ENCODE data around the gene ZNF423. TPM values are rescaled to one million over a fixed set of nuclear protein-coding genes. Genes with fewer than 3 reads are reported as not detected.

The ZNF423 gene
- total RNA-seq, 1 experiment from 2014 or later: 0.49 TPM

- no peaks in the 10 kb centered on the region for H3K36me3 ChIP-seq (ENCODE audit: control insufficient read depth, insufficient read depth, low read length)
- H3K9me3 ChIP-seq (ENCODE audit: control insufficient read depth, insufficient read depth, low read depth, low read length): no peaks in the 10 kb centered on the region
- intact Hi-C loops (cut with micrococcal nuclease; ENCODE audit: unreplicated experiment) (no loop called here), in situ Hi-C loops (cut with HindIII; ENCODE audit: low pct_unique_long_range_greater_than_20kb, low sequenced_read_pairs) (no loop called here)
- ChIA-PET CTCF (no interaction called here), POLR2A (no interaction called here)
- no peak for ATAC-seq
- H3K4me1 ChIP-seq (ENCODE audit: control insufficient read depth, insufficient read depth, low read length): no peaks in the 10 kb centered on the region
- no peak overlapping the region for H3K4me3 ChIP-seq (ENCODE audit: low read depth in 2 of 2, low read length in 2 of 2)
- H3K27ac ChIP-seq (ENCODE audit: low read length): no peak overlapping the region
- DNase-seq (ENCODE audit: low read depth, low spot score): no peak
- no peaks in the 10 kb centered on the region for H3K27me3 ChIP-seq (ENCODE audit: control insufficient read depth, insufficient read depth, low read length)
- BruUV-seq (replicated peaks): no TSS peak
- TF ChIP-seq SIN3A (IDR thresholded peaks at IDR 0.05; ENCODE audit: borderline replicate concordance, insufficient read depth, low read depth, low read length): no peak
- TF ChIP-seq, protein P1, sequence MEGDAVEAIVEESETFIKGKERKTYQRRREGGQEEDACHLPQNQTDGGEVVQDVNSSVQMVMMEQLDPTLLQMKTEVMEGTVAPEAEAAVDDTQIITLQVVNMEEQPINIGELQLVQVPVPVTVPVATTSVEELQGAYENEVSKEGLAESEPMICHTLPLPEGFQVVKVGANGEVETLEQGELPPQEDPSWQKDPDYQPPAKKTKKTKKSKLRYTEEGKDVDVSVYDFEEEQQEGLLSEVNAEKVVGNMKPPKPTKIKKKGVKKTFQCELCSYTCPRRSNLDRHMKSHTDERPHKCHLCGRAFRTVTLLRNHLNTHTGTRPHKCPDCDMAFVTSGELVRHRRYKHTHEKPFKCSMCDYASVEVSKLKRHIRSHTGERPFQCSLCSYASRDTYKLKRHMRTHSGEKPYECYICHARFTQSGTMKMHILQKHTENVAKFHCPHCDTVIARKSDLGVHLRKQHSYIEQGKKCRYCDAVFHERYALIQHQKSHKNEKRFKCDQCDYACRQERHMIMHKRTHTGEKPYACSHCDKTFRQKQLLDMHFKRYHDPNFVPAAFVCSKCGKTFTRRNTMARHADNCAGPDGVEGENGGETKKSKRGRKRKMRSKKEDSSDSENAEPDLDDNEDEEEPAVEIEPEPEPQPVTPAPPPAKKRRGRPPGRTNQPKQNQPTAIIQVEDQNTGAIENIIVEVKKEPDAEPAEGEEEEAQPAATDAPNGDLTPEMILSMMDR (IDR thresholded peaks at IDR 0.05): no peak
- TF ChIP-seq, protein P2, sequence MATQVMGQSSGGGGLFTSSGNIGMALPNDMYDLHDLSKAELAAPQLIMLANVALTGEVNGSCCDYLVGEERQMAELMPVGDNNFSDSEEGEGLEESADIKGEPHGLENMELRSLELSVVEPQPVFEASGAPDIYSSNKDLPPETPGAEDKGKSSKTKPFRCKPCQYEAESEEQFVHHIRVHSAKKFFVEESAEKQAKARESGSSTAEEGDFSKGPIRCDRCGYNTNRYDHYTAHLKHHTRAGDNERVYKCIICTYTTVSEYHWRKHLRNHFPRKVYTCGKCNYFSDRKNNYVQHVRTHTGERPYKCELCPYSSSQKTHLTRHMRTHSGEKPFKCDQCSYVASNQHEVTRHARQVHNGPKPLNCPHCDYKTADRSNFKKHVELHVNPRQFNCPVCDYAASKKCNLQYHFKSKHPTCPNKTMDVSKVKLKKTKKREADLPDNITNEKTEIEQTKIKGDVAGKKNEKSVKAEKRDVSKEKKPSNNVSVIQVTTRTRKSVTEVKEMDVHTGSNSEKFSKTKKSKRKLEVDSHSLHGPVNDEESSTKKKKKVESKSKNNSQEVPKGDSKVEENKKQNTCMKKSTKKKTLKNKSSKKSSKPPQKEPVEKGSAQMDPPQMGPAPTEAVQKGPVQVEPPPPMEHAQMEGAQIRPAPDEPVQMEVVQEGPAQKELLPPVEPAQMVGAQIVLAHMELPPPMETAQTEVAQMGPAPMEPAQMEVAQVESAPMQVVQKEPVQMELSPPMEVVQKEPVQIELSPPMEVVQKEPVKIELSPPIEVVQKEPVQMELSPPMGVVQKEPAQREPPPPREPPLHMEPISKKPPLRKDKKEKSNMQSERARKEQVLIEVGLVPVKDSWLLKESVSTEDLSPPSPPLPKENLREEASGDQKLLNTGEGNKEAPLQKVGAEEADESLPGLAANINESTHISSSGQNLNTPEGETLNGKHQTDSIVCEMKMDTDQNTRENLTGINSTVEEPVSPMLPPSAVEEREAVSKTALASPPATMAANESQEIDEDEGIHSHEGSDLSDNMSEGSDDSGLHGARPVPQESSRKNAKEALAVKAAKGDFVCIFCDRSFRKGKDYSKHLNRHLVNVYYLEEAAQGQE (IDR thresholded peaks at IDR 0.05; ENCODE audit: insufficient read depth in 1 of 2, low read depth in 2 of 2, low read length in 1 of 2): no peak
These were observed 19.2 kb downstream of the ZNF423 start for GRCh38 chr16:49836668-49837067.

DNA sequence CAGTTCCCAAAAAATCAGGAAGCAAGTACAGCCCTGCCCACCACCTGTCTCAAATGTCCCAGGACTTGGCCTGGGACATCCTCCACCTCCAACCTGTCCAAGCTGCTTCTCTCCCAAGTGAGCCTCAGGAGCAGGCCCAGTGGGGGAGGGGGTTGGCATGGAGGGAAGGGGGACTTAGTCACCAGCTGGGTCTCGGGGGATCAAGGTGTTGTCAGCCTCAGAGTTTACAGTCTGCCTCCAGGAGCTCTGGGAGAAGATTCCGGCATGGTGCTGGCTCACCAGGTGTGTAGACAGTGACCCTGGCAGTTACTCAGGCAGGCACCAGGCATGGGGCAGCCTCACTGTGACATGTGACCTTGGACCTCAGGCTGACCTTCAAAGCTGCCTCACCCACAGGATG is 19.7 kb downstream of the ZNF423 start:
- H3K27me3 ChIP-seq (ENCODE audit: control insufficient read depth, insufficient read depth, low read length): no peaks in the 10 kb centered on the region
- no TSS peak for BruUV-seq (replicated peaks)
- intact Hi-C loops (cut with micrococcal nuclease; ENCODE audit: unreplicated experiment): no loop called here

More for the DNA sequence above, 19.7 kb downstream of the ZNF423 start:
- Histone ChIP-seq H3K27ac (ENCODE audit: low read length) (no peak overlapping the region), H3K4me1 (ENCODE audit: control insufficient read depth, insufficient read depth, low read length) (no peaks in the 10 kb centered on the region), H3K36me3 (ENCODE audit: control insufficient read depth, insufficient read depth, low read length) (no peaks in the 10 kb centered on the region), H3K4me3 (ENCODE audit: low read depth in 2 of 2, low read length in 2 of 2) (no peak overlapping the region), H3K9me3 (ENCODE audit: control insufficient read depth, insufficient read depth, low read depth, low read length) (no peaks in the 10 kb centered on the region)
- DNase-seq (ENCODE audit: low read depth, low spot score) (no peak), ATAC-seq (no peak)
- POLR2A ChIA-PET: no interaction called here
- in situ Hi-C loops (cut with HindIII; ENCODE audit: low pct_unique_long_range_greater_than_20kb, low sequenced_read_pairs): no loop called here
- TF ChIP-seq SIN3A (IDR thresholded peaks at IDR 0.05; ENCODE audit: borderline replicate concordance, insufficient read depth, low read depth, low read length) (no peak), TCF7L2 (IDR thresholded peaks at IDR 0.05; ENCODE audit: low read depth, low read length) (no peak), POLR2AphosphoS5 (IDR thresholded peaks at IDR 0.05; ENCODE audit: low read depth, low read length) (no peak)
- TF ChIP-seq, protein P1 (IDR thresholded peaks at IDR 0.05): no peak
- TF ChIP-seq, protein P2 (IDR thresholded peaks at IDR 0.05; ENCODE audit: insufficient read depth in 1 of 2, low read depth in 2 of 2, low read length in 1 of 2): no peak
- CTCF ChIA-PET: interaction anchor here (0.6 kb wide), 1 partner anchor 363 kb away, joined by 4 read pairs; no protein-coding TSS in a partner anchor
